ENCODE results near the gene UCKL1.
"Not testable (repeated sequence)": the region's sequence is repeated elsewhere in the genome, so short reads cannot be mapped to it uniquely, and the experiment has no call there.

The UCKL1 gene

DNA sequence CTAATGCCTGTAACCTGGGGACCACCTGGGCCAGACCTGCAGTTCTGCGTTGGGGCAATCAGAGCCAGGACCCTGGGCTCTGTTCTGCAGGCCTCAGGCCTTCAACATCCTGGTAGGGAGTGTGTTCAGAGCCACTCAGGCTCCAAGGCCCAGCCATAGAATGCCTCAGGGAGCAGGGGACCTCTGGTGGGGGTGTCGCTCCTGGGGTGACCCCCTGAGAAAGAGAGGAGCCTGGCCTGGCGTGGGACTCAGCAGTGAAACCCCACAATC lies 12.5 kb downstream of the UCKL1 start:
- no peak for DNase-seq (ENCODE audit: low read depth, low spot score)

DNA sequence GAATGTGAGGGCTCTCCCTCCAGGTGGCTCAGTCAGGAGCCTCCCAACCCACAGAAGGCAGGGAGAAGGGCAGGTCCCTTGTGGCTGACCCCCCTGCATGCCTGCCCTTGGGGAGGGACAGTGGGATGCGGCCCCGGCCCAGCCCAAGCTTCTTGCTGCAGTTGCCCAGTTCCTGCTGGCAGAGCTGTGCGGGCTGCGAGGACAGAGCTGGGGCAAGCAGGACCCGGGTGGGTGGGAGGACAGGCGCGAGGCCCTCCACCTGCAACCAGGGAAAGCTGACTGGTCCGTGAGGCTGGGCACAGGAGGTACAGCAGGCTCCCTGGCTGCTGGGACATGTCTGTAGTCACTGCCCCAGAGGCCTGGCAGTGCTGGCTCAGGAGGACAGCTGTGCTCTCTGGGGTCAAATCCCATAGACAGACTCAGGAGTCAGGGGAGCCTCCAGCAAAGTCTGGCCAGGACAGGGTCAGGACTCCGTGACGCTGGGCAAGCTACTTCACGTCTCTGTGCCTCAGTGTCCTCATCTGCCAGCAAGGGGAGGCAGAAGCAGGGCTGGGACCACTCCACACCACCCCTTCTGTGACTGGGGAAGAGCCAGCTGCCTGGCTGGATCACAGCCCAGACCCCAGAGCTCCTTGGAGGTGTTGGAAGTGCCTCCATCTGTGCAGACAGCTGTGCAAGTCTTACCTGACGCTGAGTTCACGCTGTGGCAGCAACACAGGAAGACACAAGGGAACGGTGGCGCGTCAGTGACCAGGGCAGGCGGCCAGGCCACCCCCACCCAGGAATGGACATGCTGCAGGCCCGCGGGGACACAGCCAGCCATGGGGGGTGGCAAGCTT lies 13.0 kb downstream of the UCKL1 start:
- DNase-seq (ENCODE audit: low read depth, low spot score), result no peak

DNA sequence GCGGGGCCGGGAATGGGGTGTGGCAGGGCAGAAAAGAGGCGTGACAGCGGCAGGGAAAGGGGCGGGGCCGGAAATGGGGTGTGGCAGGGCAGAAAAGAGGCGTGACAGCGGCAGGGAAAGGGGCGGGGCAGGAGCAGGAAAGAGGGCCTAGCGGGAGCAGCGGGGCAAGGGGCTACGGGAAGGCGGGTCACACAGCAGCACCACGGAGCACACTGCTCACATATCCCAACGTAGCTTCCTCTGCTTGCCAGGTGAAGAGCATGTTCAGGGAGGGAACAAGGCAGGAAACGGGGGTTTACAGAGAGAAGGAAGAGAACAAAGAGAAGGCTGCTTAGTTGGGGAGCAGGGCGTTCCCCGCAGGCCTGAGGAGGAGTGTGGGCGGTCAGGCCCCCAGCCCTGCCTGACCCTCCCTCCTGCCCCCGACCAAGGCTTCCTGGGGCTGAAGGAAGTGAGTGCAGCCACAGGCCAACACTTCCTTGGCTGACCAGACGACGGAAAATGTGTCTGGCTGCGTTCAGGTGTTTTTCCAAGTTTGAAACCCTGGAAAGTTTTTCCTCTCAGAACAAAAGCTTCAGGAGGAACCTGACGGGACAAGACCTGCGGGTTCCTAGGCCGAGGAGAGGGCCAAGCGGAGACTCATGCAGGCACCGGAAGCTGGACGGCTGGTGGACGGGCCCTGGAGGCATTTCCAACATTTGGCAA lies 13.8 kb downstream of the UCKL1 start:
- no peak for DNase-seq (ENCODE audit: low read depth, low spot score)

DNA sequence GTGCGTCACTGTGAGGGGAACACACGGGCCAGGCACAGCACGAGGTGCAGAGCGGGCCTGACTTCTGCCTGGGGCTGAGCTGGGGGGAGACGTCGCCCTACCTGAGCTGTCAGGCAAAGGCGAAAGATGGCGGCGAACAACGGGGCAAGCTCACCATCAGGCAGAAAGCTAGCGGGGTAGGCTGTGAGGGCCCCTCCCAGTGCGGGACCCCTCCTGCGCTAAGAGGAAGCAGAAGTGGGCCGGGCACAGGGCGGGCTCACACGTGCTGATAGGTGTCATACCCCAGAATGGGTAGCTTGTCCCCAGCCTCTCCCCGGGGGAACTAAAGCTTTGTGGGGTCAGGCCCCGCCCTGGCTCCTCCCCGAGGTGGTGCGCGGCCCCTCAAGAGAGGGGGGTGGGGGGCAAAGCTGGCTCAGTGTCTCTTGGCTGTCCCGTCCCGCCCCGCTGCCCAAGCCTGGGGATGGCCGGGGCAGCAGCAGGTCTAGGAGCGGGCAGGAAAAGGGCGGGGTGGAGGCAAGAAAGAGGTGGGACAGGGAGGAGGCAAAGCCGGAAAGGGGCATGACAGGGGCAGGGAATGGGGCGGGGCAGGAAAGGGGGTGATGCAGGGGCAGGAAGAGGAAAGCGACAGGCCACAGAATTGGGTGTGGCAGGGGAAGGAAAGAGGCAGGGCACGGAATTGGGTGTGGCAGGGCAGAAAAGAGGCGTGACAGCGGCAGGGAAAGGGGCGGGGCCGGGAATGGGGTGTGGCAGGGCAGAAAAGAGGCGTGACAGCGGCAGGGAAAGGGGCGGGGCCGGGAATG lies 14.7 kb downstream of the UCKL1 start:
- DNase-seq (ENCODE audit: low read depth, low spot score), result no peak

DNA sequence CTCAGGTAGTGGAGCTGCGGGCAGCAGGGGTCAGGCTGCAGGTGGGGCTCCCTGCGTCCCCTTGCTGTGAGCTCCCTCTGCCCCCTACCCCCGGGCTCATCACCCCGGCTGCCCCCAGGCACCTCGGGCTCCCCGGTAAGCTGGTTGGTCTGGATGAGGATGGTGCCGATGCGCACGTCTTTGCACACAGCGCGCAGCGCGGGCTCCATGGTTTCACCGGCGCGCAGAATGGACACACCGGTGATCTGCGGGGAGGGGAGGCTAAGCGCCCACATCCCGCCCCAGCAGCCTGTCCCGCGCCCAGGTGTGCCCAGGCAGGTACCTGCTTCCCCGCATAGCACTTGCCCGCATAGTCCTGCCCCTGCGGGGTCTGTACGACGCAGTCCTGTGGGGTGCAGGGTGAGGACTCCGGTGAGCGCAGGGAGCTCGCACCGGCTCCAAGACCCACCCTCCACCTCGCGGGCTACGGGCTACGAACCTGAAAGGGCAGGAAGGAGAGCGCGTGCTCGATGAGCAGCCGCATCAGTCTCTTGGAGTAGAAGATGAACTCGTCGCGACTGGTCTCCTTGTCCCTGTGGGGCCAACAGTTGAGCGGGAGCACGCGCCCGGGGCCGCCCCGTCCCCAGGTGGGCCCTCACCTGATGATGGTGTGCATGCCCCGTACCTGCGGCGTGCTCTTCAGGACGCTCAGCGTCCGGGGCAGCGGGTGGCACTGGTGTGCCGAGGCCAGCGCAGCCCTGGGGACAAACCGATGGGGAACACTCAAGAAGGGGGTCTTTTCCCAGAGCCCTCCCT lies 15.5 kb downstream of the UCKL1 start:
- DNase-seq (ENCODE audit: low read depth, low spot score), result no peak

DNA sequence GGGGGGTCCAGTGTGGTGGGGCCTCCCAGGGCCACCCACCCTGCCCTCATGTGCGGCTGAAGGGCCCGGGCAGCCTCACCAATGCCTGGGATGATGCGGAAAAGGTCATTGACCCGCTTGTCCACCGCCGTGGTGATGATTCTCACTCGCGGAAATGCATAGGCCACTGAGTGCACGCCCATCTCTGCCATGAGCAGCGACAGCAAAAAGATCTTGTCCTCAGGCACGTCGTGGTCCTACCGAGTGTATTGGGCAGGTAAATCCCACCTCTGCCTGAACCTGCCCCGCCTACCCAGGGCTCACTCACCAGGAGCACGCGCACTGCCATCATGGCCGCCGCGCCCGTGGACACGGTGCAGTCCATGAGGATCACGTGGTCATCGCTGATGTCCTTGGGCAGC lies 16.1 kb downstream of the UCKL1 start:
- no peak for DNase-seq (ENCODE audit: low read depth, low spot score)

DNA sequence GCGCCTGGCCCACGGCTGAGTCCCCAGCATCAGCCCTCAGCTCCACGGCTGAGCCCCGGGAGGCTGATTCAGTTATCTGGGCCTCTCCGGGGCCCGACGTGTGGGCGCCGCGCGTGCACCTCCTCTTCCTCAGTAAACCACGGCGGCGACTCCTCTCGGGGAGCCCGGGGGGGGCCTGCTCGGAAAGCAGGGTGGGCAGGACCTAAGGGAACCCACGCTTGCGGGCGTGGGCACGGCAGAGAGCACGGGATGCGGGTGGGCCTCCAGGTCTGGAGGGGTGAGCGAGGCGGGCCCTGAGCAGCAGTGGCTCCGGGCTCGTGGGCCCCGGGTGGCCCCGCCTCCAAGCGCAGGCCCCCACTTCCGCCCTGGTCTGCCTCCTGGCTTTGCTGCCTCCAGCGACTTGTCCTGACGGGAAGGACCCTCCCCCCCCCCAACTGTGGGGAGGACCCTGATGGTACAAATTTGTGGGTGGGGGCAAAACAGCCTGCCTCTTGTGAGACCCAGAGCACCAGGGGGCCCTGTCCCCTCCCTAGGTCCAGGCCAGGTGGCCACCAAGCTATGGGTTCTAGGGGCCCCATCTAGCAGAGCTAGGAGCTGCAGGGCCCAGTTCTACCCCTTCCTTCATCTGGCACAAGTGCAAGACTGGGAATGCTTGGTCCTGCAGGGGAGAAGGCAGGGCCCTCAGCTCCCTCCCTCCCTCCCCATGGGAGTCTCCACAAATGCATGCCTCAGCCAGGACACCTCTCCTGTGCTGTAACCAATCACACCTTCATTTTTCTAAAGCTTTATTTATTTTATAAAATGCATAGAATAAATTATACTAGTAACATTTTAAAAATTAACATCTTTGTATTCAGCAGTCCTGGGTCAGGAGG lies 16.9 kb downstream of the UCKL1 start:
- DNase-seq (ENCODE audit: low read depth, low spot score), result no peak

DNA sequence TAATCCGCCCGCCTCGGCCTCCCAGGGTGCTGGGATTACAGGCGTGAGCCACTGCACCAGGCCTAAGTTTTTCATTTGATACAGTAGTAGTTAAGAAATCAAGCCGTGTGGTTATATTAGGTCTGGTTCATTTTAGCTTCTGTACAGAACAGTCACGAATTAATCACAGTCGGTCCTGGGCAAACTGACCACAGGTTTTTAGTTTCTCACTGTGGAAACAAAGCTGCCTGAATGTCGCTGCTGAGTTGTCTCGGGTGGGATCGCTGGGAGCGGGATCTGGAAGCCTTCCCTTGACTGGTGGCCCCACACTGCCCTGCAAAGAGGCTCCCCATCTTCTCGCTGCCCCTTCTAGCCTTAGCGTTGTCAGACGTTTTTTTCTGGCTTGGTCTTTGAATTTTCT lies 18.6 kb downstream of the UCKL1 start:
- no peak for DNase-seq (ENCODE audit: low read depth, low spot score)

DNA sequence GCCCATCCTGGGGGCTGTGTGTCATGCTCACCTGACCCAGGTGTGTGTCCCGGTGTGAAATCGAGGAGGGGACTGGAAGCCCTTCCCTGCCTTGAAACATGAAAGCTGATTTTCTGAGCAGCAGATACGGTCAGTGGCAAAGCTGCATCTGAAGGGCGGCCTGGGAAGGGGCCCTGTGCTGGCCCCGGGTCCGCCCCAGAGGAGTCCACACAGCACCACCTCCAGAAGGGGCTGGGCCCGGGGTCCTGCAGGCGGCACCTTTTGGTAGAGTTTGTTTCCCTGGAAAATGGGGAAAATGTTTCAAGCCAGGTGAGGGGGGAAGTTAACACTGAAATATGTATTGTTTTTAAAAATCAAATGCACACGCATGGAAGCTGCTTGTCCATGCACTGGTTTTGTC lies 20.8 kb downstream of the UCKL1 start:
- DNase-seq (ENCODE audit: low read depth, low spot score), result no peak

DNA sequence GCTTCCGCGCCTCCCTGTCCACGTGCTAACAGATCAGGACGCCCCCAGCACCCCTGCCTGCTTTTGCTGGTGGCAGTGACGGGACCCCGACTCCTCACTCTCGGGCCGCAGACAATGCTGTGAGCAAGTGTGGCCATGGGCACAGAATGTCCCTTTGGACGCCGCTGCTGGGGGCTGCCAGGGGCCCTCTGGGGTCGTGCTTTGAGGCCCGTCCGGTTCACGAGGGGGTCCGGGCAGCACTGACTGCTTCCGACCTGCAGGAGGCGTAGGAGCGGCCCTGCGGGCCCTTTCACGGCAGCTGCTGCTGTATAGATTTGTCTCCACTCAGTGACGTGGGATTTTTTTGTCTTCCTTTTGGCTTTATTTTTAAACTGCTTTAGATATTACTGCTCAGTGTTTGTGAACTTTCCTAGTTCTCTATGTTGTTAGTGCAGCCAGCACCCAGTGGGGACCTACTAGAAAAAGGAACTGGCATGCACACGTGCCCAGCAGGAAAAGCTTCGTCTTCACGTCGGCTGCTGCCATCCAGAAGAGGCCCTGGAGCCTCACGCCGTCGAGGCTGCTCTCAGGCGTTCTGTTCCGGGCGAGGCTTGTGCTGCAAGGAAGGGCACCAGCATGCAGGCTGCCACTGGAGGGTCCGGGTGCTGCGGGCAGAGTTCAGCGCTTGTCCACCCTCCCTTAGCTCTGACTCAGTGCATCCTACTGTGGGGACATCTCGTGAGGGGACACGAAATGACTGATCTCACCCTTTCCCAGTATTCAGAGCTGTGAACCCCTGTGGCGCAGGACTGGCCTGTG lies 21.7 kb downstream of the UCKL1 start:
- DNase-seq (ENCODE audit: low read depth, low spot score), result no peak

DNA sequence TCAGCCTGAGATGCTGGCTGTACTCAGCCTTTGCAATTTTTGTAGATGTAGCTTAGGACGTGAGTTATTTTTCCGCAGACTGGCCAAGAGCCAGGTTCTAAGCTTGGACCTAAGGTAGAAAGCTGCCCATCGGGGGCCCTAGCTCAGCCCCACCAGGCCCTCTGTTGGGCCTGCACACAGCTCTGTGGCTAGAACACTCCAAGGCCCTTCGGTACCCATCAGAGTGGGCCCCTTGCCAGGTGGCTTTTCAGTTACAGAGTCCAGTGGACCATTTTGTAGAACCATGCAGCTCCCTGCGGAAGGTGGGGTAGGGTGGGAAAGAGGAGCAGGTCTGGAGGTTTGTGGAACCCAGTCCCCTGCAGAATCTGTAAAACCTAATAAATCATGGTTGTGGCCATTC lies 22.6 kb downstream of the UCKL1 start:
- no peak for DNase-seq (ENCODE audit: low read depth, low spot score)

DNA sequence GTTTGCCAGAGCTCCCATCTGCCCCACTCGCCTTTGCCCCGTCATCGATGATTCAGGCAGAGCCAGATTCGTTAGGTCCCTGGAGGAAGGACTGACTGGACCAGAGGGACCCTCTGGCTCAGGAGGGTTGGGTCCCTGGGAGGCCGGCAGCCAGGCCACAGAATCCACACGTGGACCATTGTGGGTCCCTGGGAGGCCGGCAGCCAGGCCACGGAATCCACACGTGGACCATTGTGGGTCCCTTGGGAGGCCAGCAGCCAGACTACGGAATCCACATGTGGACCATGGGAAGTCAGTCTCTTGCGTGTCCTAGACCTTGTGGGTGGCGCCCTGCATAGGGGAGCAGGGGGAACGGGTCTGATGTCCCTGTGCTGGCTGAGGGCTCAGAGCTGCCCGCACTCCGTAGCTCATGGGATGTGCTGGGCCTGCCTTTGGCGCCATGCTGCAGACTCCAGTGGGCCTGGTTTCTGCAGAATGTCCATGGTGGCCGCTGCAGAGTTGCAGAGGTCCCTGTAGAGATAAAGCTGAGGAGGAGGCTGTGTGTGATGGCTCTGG lies 23.5 kb downstream of the UCKL1 start:
- no peak for DNase-seq (ENCODE audit: low read depth, low spot score)

DNA sequence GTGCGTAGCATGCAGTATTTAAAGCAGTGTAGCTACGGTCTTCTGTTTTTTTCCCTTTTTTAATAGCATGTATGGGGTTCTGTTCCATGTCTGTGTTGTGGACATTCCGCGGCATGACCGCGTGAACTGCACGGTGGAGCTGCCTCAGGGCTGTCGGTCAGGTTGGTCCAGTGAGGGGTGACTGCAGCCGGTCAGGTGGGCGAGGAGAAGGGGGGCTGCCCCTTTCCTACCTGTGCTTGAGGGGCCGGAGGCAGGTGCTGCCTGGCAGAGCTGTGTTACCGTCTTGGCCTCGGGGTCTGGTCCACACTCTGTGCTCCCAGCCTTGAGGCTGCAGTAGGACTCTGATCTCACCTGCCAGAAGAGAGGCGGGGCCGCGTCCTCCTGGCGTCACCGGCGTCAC lies 24.5 kb downstream of the UCKL1 start:
- no peak for DNase-seq (ENCODE audit: low read depth, low spot score)

DNA sequence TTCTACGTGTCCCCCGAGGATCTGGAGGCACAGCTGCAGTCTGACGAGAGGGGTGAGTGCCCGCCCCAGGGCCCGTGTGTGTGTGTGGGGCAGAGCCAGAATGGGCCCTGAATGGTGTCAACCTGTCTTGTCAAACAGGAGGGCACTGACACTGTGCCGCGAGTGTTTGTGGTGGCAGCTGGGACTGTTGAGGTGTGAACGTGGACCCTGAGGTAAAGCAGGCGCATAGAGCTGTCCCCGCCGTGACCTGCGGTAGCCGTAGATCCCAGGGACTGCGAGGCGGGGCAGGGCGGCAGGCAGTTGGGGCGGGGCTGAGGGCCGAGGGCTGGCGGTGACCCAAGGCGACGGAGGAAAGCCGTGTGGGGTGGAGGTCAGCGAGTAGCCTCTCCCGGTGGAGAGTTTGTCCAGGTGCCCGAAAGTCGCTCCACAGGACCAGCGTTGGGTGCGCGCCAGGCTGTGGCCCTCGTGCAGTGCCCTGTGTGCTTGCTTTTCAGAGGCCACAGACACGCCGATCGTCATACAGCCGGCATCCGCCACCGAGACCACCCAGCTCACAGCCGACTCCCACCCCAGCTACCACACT lies 25.2 kb downstream of the UCKL1 start:
- DNase-seq (ENCODE audit: low read depth, low spot score), result no peak

DNA sequence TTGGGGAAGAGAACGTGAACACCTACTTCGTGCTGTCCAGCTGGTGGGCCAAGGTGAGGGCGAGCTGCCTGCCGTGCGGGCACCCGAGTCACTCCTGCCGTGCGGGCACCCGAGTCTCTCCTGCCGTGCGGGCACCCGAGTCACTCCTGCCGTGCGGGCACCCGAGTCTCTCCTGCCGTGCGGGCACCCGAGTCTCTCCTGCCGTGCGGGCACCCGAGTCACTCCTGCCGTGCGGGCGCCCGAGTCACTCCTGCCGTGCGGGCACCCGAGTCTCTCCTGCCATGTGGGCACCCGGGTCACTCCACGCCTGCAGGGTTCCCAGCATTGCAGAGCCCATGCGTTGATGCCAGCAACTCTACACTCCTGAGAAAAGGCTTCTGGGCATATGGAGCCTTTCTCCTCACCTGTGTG lies 26.7 kb downstream of the UCKL1 start:
- DNase-seq (ENCODE audit: low read depth, low spot score), result not testable (repeated sequence)

DNA sequence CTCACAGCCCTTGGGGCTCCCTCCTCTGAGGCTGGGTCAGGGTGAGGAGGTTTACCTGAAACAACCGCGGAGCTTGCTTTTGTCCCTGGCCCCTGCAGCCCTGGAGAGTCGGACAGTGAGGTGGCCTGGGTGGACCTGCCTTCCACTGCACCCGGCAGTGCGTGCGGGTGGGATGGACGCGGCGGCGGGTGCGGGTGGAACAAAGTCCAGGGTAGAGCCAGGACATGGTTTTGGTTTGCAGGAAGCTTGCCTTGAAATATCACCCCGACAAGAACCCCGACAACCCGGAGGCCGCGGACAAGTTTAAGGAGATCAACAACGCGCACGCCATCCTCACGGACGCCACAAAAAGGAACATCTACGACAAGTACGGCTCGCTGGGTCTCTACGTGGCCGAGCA lies 27.1 kb downstream of the UCKL1 start:
- no peak for DNase-seq (ENCODE audit: low read depth, low spot score)

DNA sequence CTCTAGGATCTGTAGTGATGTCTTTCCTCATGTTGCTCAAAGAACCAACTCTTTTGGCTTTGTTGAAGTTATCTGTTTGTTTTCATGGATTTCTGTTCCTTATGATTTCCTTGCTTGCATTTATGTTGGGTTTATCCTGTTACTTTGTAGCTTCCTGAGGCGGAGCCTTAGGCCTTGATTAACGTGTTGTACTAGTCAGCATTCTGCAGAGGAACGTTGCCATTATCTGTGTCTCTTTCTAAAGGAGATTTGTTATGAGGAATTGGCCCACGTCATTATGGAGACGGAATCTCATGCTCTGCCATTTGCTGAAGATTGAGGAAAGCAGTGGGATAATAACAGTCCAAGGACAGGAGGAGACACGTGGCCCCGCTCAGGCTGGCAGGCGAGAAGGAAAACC lies 29.9 kb downstream of the UCKL1 start:
- no peak for DNase-seq (ENCODE audit: low read depth, low spot score)

DNA sequence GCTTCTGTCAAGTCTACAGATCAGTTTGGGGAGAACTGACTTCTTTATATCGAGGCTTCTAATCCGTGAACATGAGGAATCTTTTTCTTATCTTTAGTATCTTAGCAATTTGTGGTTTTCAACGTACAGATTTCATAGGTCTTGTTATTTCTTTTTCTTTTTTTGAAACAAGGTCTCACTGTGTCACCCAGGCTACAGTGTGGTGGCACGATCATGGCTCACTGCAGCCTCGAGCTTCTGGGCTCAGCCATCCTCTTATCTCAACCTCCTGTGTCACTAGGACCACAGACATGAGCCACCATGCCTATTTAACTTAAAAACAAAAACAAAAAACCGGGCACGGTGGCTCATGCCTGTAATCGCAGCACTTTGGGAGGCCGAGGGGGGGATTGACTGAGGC lies 32.0 kb downstream of the UCKL1 start:
- no peak for DNase-seq (ENCODE audit: low read depth, low spot score)

DNA sequence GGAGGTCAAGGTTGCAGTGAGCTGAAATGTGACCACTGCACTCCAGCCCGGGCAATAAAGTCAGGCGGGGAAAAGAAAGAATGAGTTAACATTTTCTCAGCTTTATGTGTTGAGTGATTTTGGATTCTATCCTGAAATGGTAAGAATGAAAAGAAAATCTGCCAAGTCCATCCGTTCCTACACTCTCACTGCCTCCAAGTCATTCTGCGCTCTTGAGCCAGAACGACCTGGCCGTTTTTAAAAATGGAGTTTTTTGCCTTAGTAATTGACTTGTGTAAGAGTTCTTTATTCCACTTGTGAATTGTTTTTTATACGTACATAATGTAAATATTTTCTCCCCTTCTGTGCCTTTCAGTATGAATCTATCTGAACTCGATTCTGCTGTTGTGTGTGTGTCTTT lies 32.6 kb downstream of the UCKL1 start:
- DNase-seq (ENCODE audit: low read depth, low spot score), result no peak
